Keratinocyte (primary cell): ENCODE results near the gene EHBP1. TPM values are rescaled to one million over a fixed set of nuclear protein-coding genes. Genes with fewer than 3 reads are reported as not detected.

Experiments used
- DNase-seq: peaks from one replicate; pipeline ENCODE4 v3.0.0-alpha.2; 2011; ENCODE audit warnings: low read depth, missing footprints, low spot score
- FAIRE-seq: peaks from 2 replicates; lab custom pipeline; 2011; peaks lifted over from hg19 to GRCh38; lab: Jason Lieb, UNC
- H2AFZ ChIP-seq: 2 replicates; pipeline ENCODE4 v1.6.0; 2012; ENCODE audit warnings: low read length, control low read depth, inconsistent platforms; ENCODE audit not compliant: control insufficient read depth
- H3K27ac ChIP-seq: 2 replicates; pipeline ENCODE4 v1.5.1; 2011; ENCODE audit warnings: low read length; ENCODE audit not compliant: control insufficient read depth, insufficient read depth
- H3K27me3 ChIP-seq: 3 replicates; pipeline ENCODE4 v1.6.0; 2011; ENCODE audit warnings: low read length; ENCODE audit not compliant: control insufficient read depth, insufficient read depth; ENCODE audit errors: extremely low read depth
- H3K36me3 ChIP-seq, 2 experiments: 2 replicates in 1 of 2; 3 replicates in 1 of 2; pipeline ENCODE4 v1.5.1; 2011; ENCODE audit warnings: low read length in 2 of 2, mild to moderate bottlenecking in 1 of 2; ENCODE audit not compliant: control insufficient read depth in 2 of 2, insufficient read depth in 2 of 2; ENCODE audit errors: extremely low read depth in 1 of 2
- H3K4me1 ChIP-seq: 3 replicates; pipeline ENCODE4 v1.5.1; 2011; ENCODE audit warnings: low read length; ENCODE audit not compliant: control insufficient read depth, insufficient read depth; ENCODE audit errors: extremely low read depth
- H3K4me2 ChIP-seq: 3 replicates; pipeline ENCODE4 v1.6.0; 2011; ENCODE audit warnings: low read depth, low read length; ENCODE audit not compliant: control insufficient read depth, insufficient read depth; ENCODE audit errors: extremely low read depth
- H3K4me3 ChIP-seq, 3 experiments: fragments of 200-600 bp in 1 of 3; sonication (generic) in 1 of 3; 2 replicates in 2 of 3; 3 replicates in 1 of 3; pipeline ENCODE4 v1.5.1; 2011 to 2016; ENCODE audit warnings: low read length in 3 of 3, mild to moderate bottlenecking in 3 of 3, control low read depth in 2 of 3, inconsistent platforms in 1 of 3, low read depth in 1 of 3, mixed read lengths in 1 of 3, mixed run types in 1 of 3, moderate library complexity in 1 of 3; ENCODE audit not compliant: control insufficient read depth in 2 of 3, insufficient read depth in 2 of 3; ENCODE audit errors: extremely low read depth in 1 of 3
- H3K79me2 ChIP-seq: 2 replicates; pipeline ENCODE4 v1.6.0; 2012; ENCODE audit warnings: low read length; ENCODE audit not compliant: control insufficient read depth, insufficient read depth
- H3K9ac ChIP-seq: 3 replicates; pipeline ENCODE4 v1.6.0; 2011; ENCODE audit warnings: low read length; ENCODE audit not compliant: control insufficient read depth, insufficient read depth; ENCODE audit errors: extremely low read depth
- H3K9me1 ChIP-seq: 3 replicates; pipeline ENCODE4 v1.6.0; 2011; ENCODE audit warnings: low read length; ENCODE audit not compliant: control insufficient read depth, insufficient read depth; ENCODE audit errors: extremely low read depth
- H3K9me3 ChIP-seq: 2 replicates; pipeline ENCODE4 v1.5.1; 2012; ENCODE audit warnings: low read depth, low read length; ENCODE audit not compliant: control insufficient read depth
- H4K20me1 ChIP-seq: 3 replicates; pipeline ENCODE4 v1.6.0; 2011; ENCODE audit warnings: low read length; ENCODE audit not compliant: control insufficient read depth, insufficient read depth; ENCODE audit errors: extremely low read depth
- EZH2 ChIP-seq: IDR thresholded peaks from one replicate; pipeline ENCODE4 v1.6.1; 2012; ENCODE audit warnings: inconsistent platforms, mild to moderate bottlenecking, low read length, moderate library complexity
- dilution Hi-C: fragments of 300-500 bp; cut with MboI; formaldehyde crosslinking; loops from one replicate; pipeline ENCODE4 v1.7.0; 2020; ENCODE audit warnings: low sequenced_read_pairs; ENCODE audit not compliant: extremely low pct_ligation_motif_present
- polyA plus RNA-seq, 5 experiments: library from polyadenylated mRNA; depleted of rRNA in 3 of 5; stranded (reverse) in 3 of 5; stranded (forward) in 1 of 5; unstranded in 1 of 5; fragments of >200 nt; gene quantifications; 1 replicate in 1 of 5; 2 replicates in 3 of 5; 3 replicates in 1 of 5; pipeline versions ENCODE4 v1.2.1 to v1.2.3, GENCODE V29; 2011 to 2012; ENCODE audit warnings: missing spikeins in 2 of 5, low read depth in 1 of 5, low replicate concordance in 1 of 5
- TF ChIP-seq, protein P1 (sequence below), 3 experiments: IDR thresholded peaks in 1 of 3; conservative IDR thresholded peaks in 1 of 3; optimal IDR thresholded peaks in 1 of 3; 2 replicates in 2 of 3; 3 replicates in 1 of 3; pipeline versions ENCODE3 to v1.5.1; 2011; ENCODE audit warnings: low read length in 3 of 3, mild to moderate bottlenecking in 3 of 3, moderate library complexity in 2 of 3, control low read depth in 1 of 3, inconsistent platforms in 1 of 3; ENCODE audit not compliant: insufficient read depth in 2 of 3; ENCODE audit errors: extremely low read depth in 1 of 3

Gene EHBP1
- polyA plus RNA-seq, 1 donor (not counting 4 experiments of a cell fraction or from before 2014, with no cell fraction given) = 59.0 TPM

DNA sequence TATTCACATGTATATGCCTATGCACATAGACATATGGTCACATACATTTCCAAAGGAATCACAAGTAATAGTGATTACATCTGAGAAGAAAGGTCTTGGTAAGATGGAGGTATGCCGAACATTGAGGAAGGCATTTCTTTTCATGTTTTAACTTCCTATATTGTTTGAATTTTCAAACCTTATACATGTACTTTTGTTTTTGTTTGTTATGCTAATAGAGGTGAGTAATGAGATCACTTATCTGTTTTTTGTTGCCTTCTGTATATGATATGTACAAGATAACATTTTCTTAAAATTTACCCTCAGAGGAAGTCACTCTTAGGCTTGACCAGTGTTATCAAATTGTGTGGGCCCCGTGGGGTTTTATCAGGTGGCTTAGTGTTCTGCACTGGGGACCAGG lies 178.6 kb downstream of the EHBP1 start:
- Histone ChIP-seq H4K20me1 (no peaks in the 10 kb centered on the region), H3K9ac (no peak overlapping the region), H3K4me2 (no peak overlapping the region), H3K4me1 (no peaks in the 10 kb centered on the region), H2AFZ (no peak overlapping the region), H3K79me2 (no peaks in the 10 kb centered on the region), H3K27ac (no peak overlapping the region), H3K4me3 (no peak overlapping the region), H3K36me3 (peaks cover 0 to 3% of the 10 kb centered on the region in 2 experiments), H3K9me1 (no peaks in the 10 kb centered on the region), H3K9me3 (no peaks in the 10 kb centered on the region), H3K27me3 (no peaks in the 10 kb centered on the region)
- DNase-seq (no peak), FAIRE-seq (no peak)
- TF ChIP-seq EZH2 = no peak
- TF ChIP-seq, protein P1, sequence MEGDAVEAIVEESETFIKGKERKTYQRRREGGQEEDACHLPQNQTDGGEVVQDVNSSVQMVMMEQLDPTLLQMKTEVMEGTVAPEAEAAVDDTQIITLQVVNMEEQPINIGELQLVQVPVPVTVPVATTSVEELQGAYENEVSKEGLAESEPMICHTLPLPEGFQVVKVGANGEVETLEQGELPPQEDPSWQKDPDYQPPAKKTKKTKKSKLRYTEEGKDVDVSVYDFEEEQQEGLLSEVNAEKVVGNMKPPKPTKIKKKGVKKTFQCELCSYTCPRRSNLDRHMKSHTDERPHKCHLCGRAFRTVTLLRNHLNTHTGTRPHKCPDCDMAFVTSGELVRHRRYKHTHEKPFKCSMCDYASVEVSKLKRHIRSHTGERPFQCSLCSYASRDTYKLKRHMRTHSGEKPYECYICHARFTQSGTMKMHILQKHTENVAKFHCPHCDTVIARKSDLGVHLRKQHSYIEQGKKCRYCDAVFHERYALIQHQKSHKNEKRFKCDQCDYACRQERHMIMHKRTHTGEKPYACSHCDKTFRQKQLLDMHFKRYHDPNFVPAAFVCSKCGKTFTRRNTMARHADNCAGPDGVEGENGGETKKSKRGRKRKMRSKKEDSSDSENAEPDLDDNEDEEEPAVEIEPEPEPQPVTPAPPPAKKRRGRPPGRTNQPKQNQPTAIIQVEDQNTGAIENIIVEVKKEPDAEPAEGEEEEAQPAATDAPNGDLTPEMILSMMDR (optimal IDR thresholded peaks at IDR 0.05 in 1 of 3, IDR thresholded peaks at IDR 0.05 in 1 of 3, conservative IDR thresholded peaks at IDR 0.05 in 1 of 3; ENCODE audit: extremely low read depth in 1 of 3, insufficient read depth in 2 of 3, low read length in 3 of 3) = no peak
- dilution Hi-C loops = no loop called here

DNA sequence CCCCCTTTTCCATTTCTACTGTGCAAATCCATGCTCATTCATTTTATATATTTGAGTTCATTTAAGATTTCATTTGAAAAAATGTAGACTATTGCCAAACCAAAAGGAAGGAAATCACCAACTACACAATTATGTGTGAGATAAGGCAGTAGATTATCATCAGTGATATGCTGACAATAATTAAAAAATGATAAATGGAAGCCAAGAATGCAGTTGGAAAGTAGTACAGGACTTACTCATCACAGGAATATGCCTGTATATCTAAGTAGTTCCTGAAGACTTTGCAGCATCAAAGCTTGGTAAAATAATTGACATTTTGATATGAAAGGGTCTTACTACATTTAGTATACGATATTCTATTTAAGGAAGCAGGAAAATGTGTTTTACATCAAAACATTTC lies 179.0 kb downstream of the EHBP1 start:
- Histone ChIP-seq H3K9ac (no peak overlapping the region), H4K20me1 (no peaks in the 10 kb centered on the region), H3K27me3 (no peaks in the 10 kb centered on the region), H3K36me3 (peaks cover 0 to 3% of the 10 kb centered on the region in 2 experiments), H2AFZ (no peak overlapping the region), H3K4me2 (no peak overlapping the region), H3K79me2 (no peaks in the 10 kb centered on the region), H3K27ac (no peak overlapping the region), H3K4me3 (no peak overlapping the region), H3K4me1 (no peaks in the 10 kb centered on the region), H3K9me3 (no peaks in the 10 kb centered on the region), H3K9me1 (no peaks in the 10 kb centered on the region)
- DNase-seq = no peak
- dilution Hi-C loops = no loop called here
- TF ChIP-seq, protein P1 (optimal IDR thresholded peaks at IDR 0.05 in 1 of 3, IDR thresholded peaks at IDR 0.05 in 1 of 3, conservative IDR thresholded peaks at IDR 0.05 in 1 of 3; ENCODE audit: extremely low read depth in 1 of 3, insufficient read depth in 2 of 3, low read length in 3 of 3) = no peak
- no peak for TF ChIP-seq EZH2
- FAIRE-seq = no peak
